ENCODE data around the gene LIN28B.

LIN28B gene

DNA sequence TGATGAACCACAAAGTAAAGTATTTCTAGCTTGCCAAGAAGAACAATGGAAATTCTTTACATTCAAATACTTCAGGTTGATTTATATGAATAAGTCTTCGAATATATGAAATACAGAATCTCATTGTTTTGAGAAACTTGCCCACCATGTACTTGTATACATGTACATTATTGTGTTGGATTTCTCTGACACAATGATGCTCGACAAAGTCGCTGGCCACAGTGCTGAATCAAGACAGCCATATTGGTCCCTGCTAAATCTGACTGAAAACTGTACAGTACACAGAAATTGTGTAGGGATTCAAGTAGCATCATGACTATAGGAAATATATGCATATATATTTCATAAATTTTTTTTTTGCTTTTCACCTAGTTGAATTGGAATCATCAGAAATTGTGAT lies 13.1 kb upstream of the LIN28B start:
- Histone ChIP-seq H3K4me1 (ENCODE audit: control insufficient read depth, insufficient read depth, low read length) (no peaks in the 10 kb centered on the region; the same call in 1 of the 2 replicates), H3K27ac (ENCODE audit: extremely low read depth, low read depth, low read length) (no peak overlapping the region), H3K4me3 (ENCODE audit: low read depth, low read length) (no peak overlapping the region), H3K36me3 (ENCODE audit: control insufficient read depth in 2 of 2, insufficient read depth in 1 of 2, low read length in 2 of 2) (no peaks in the 10 kb centered on the region), H3K9me3 (ENCODE audit: control insufficient read depth, insufficient read depth, low read depth, low read length) (no peaks in the 10 kb centered on the region)
- TF ChIP-seq ZBTB8A (tag by site-specific recombination; IDR thresholded peaks at IDR 0.05) (no peak), ZNF473 (tag by site-specific recombination; IDR thresholded peaks at IDR 0.05) (no peak), ZNF768 (tag by site-specific recombination; IDR thresholded peaks at IDR 0.05) (no peak), ZNF394 (tag by site-specific recombination; IDR thresholded peaks at IDR 0.05; ENCODE audit: borderline replicate concordance) (no peak), ZNF664 (tag by site-specific recombination; IDR thresholded peaks at IDR 0.05) (no peak), ZNF266 (tag by site-specific recombination; IDR thresholded peaks at IDR 0.05; ENCODE audit: low read depth) (no peak), ZFP41 (tag by site-specific recombination; IDR thresholded peaks at IDR 0.05; ENCODE audit: borderline replicate concordance) (no peak), YY1 (tag by site-specific recombination; IDR thresholded peaks at IDR 0.05) (peak; percentile 12; the same call in 1 of the 2 replicates), ZNF132 (tag by site-specific recombination; IDR thresholded peaks at IDR 0.05; ENCODE audit: borderline replicate concordance) (no peak)
- TF ChIP-seq, protein P1, sequence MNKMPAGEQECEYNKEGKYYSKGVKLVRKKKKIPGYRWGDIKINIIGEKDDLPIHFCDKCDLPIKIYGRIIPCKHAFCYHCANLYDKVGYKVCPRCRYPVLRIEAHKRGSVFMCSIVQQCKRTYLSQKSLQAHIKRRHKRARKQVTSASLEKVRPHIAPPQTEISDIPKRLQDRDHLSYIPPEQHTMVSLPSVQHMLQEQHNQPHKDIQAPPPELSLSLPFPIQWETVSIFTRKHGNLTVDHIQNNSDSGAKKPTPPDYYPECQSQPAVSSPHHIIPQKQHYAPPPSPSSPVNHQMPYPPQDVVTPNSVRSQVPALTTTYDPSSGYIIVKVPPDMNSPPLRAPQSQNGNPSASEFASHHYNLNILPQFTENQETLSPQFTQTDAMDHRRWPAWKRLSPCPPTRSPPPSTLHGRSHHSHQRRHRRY (tag by site-specific recombination; IDR thresholded peaks at IDR 0.05): no peak
- TF ChIP-seq, protein P2, sequence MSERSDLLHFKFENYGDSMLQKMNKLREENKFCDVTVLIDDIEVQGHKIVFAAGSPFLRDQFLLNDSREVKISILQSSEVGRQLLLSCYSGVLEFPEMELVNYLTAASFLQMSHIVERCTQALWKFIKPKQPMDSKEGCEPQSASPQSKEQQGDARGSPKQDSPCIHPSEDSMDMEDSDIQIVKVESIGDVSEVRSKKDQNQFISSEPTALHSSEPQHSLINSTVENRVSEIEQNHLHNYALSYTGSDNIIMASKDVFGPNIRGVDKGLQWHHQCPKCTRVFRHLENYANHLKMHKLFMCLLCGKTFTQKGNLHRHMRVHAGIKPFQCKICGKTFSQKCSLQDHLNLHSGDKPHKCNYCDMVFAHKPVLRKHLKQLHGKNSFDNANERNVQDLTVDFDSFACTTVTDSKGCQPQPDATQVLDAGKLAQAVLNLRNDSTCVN (tag by site-specific recombination; optimal IDR thresholded peaks at IDR 0.05): no peak
- TF ChIP-seq, protein P3, sequence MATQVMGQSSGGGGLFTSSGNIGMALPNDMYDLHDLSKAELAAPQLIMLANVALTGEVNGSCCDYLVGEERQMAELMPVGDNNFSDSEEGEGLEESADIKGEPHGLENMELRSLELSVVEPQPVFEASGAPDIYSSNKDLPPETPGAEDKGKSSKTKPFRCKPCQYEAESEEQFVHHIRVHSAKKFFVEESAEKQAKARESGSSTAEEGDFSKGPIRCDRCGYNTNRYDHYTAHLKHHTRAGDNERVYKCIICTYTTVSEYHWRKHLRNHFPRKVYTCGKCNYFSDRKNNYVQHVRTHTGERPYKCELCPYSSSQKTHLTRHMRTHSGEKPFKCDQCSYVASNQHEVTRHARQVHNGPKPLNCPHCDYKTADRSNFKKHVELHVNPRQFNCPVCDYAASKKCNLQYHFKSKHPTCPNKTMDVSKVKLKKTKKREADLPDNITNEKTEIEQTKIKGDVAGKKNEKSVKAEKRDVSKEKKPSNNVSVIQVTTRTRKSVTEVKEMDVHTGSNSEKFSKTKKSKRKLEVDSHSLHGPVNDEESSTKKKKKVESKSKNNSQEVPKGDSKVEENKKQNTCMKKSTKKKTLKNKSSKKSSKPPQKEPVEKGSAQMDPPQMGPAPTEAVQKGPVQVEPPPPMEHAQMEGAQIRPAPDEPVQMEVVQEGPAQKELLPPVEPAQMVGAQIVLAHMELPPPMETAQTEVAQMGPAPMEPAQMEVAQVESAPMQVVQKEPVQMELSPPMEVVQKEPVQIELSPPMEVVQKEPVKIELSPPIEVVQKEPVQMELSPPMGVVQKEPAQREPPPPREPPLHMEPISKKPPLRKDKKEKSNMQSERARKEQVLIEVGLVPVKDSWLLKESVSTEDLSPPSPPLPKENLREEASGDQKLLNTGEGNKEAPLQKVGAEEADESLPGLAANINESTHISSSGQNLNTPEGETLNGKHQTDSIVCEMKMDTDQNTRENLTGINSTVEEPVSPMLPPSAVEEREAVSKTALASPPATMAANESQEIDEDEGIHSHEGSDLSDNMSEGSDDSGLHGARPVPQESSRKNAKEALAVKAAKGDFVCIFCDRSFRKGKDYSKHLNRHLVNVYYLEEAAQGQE (tag by site-specific recombination; IDR thresholded peaks at IDR 0.05): peak; percentile 96
- TF ChIP-seq, protein P4, sequence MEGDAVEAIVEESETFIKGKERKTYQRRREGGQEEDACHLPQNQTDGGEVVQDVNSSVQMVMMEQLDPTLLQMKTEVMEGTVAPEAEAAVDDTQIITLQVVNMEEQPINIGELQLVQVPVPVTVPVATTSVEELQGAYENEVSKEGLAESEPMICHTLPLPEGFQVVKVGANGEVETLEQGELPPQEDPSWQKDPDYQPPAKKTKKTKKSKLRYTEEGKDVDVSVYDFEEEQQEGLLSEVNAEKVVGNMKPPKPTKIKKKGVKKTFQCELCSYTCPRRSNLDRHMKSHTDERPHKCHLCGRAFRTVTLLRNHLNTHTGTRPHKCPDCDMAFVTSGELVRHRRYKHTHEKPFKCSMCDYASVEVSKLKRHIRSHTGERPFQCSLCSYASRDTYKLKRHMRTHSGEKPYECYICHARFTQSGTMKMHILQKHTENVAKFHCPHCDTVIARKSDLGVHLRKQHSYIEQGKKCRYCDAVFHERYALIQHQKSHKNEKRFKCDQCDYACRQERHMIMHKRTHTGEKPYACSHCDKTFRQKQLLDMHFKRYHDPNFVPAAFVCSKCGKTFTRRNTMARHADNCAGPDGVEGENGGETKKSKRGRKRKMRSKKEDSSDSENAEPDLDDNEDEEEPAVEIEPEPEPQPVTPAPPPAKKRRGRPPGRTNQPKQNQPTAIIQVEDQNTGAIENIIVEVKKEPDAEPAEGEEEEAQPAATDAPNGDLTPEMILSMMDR (tag by site-specific recombination; IDR thresholded peaks at IDR 0.05): no peak
- ChIA-PET POLR2A (no interaction called here), CTCF (interaction anchor here (0.6 to 1.6 kb wide), 2 partner anchors 134 to 424 kb away, joined by 3 to 12 read pairs; no protein-coding TSS in a partner anchor)

DNA sequence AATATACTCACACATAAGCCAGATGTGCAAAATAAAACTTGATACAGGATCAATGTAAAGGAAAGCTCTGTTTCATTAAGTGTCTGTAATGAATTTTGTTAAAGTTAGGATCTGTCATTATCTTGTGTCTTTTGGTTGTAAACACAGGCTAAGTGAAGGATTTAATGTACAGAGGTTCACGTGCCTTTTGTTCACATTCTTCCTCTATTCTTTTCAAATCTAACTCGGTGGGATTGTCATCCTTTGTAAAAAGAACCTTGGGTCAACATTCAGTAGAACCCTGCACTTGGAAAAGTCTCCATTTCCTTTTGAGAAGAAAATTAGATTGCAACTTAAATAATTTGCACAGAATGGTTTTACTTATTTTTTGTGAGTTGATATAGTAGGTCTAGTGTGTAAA lies 7.7 kb upstream of the LIN28B start:
- POLR2A ChIA-PET: no interaction called here

More for the DNA sequence above, 7.7 kb upstream of the LIN28B start:
- CTCF ChIA-PET: interaction anchor here (0.6 to 2.3 kb wide), 3 partner anchors 19 to 160 kb away, joined by 3 to 9 read pairs (median 4); no protein-coding TSS in a partner anchor
- TF ChIP-seq ZNF239 (tag by site-specific recombination; IDR thresholded peaks at IDR 0.05): no peak
- no peak for TF ChIP-seq ZNF184 (tag by site-specific recombination; IDR thresholded peaks at IDR 0.05)
- H3K4me1 ChIP-seq (ENCODE audit: control insufficient read depth, insufficient read depth, low read length): no peaks in the 10 kb centered on the region; the same call in 1 of the 2 replicates
- no peak overlapping the region for H3K27ac ChIP-seq (ENCODE audit: extremely low read depth, low read depth, low read length)
- no peak overlapping the region for H3K4me3 ChIP-seq (ENCODE audit: low read depth, low read length)
- H3K36me3 ChIP-seq (ENCODE audit: control insufficient read depth in 2 of 2, insufficient read depth in 1 of 2, low read length in 2 of 2): no peaks in the 10 kb centered on the region
- H3K9me3 ChIP-seq (ENCODE audit: control insufficient read depth, insufficient read depth, low read depth, low read length): no peaks in the 10 kb centered on the region

All from HEK293 (cell line).